Measurements from ENCODE around the gene MBD3.
"Not testable (repeated sequence)": the region's sequence is repeated elsewhere in the genome, so short reads cannot be mapped to it uniquely, and the experiment has no call there.

DNA sequence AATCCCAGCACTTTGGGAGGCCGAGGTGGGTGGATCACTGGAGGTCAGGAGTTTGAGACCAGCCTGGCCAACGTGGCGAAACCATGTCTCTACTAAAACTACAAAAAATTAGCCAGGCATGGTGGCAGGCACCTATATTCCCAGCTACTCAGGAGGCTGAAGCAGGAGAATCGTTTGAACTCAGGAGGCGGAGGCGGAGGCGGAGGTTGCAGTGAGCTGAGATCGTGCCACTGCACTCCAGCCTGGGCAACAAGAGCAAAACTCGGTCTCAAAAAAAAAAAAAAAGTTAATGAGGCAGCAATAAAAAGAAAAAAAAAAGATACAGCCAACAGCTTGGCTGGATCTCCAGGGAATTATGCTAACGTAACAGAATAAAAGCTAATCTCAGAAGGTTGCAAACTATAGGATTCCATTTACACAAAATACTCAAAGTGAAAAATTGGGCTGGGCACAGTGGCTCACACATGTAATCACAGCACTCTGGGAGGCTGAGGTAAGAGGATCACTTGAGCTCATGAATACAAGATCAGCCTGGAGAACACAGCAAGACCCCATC is 48.3 kb upstream of the MBD3 start:
- not testable (repeated sequence) for TF ChIP-seq EZH2 (IDR thresholded peaks at IDR 0.05; ENCODE audit: insufficient read depth, poor library complexity, severe bottlenecking); EZH2phosphoT487 (IDR thresholded peaks at IDR 0.05; ENCODE audit: insufficient read depth, low read depth)

Data from GM23248 (cell line).